GM12878 (cell line): ENCODE results near the gene SNX8. TPM values are rescaled to one million over a fixed set of nuclear protein-coding genes. Genes with fewer than 3 reads are reported as not detected.

ENCODE experiments used
- ATAC-seq: fragments of 200-7000 bp; cut with Tn5 transposase; 3 replicates; pipeline ENCODE4 v1.9.1; 2020; ENCODE audit warnings: mild to moderate bottlenecking, moderate library complexity
- BruUV-seq: library from RNA; stranded (reverse); fragments of 400-500 nt; replicated peaks from 2 replicates; lab custom pipeline; 2021; lab: Mats Ljungman, UMichigan
- CTCF ChIA-PET: fragments of 300-600 bp; sonication (Branson Sonifier 250); formaldehyde crosslinking; extraction: SDS; loops from one replicate; lab custom pipeline; 2021; ENCODE audit warnings: inconsistent platforms; lab: Yijun Ruan, JAX
- POLR2A ChIA-PET: fragments of 350-600 bp; formaldehyde crosslinking; extraction: SDS; loops from one replicate; lab custom pipeline; 2021; ENCODE audit warnings: inconsistent platforms; lab: Charles Lee
- RAD21 ChIA-PET: fragments of 300-600 bp; sonication (Branson Sonifier 250); formaldehyde crosslinking; loops from one replicate; lab custom pipeline; 2023; ENCODE audit warnings: antibody characterized with exemption; ENCODE audit not compliant: unreplicated experiment; lab: Charles Lee
- SMC1A ChIA-PET: fragments of 300-600 bp; sonication (Branson Sonifier 250); formaldehyde crosslinking; loops from one replicate; lab custom pipeline; 2023; ENCODE audit not compliant: unreplicated experiment, uncharacterized antibody; lab: Charles Lee
- DNase-seq: peaks from one replicate; pipeline ENCODE4 v3.0.0-alpha.2; 2011; ENCODE audit warnings: low read depth, low spot score
- FAIRE-seq: peaks from 3 replicates; lab custom pipeline; 2011; peaks lifted over from hg19 to GRCh38; lab: Jason Lieb, UNC
- H2AFZ ChIP-seq: 2 replicates; pipeline ENCODE4 v1.6.0; 2011; ENCODE audit warnings: low read depth, low read length, control low read depth; ENCODE audit not compliant: control insufficient read depth
- H3K27ac ChIP-seq: 2 replicates; pipeline ENCODE4 v1.5.1; 2011; ENCODE audit warnings: control low read depth; ENCODE audit not compliant: control insufficient read depth, insufficient read depth
- H3K27me3 ChIP-seq, 2 experiments: replicated peaks in 1 of 2; 2 replicates each; pipeline versions ENCODE4 v1.6.0 to v1.6.1; 2011; ENCODE audit warnings: low read length in 1 of 2; ENCODE audit not compliant: control insufficient read depth in 2 of 2, insufficient read depth in 2 of 2
- H3K36me3 ChIP-seq, 2 experiments: 2 replicates each; pipeline ENCODE4 v1.5.1; 2011; ENCODE audit warnings: low read length in 1 of 2; ENCODE audit not compliant: control insufficient read depth in 2 of 2, insufficient read depth in 2 of 2
- H3K4me1 ChIP-seq: 2 replicates; pipeline ENCODE4 v1.6.1; 2011; ENCODE audit warnings: mild to moderate bottlenecking, low read length, moderate library complexity, mixed read lengths; ENCODE audit not compliant: control insufficient read depth, insufficient read depth
- H3K4me2 ChIP-seq: 2 replicates; pipeline ENCODE4 v1.6.0; 2011; ENCODE audit warnings: control low read depth; ENCODE audit not compliant: control insufficient read depth, insufficient read depth
- H3K4me3 ChIP-seq: fragments of 200-600 bp; sonication (generic); 2 replicates; pipeline ENCODE4 v1.5.1; 2016
- H3K79me2 ChIP-seq: 2 replicates; pipeline ENCODE4 v1.6.0; 2011; ENCODE audit warnings: low read length; ENCODE audit not compliant: control insufficient read depth, insufficient read depth
- H3K9ac ChIP-seq: 2 replicates; pipeline ENCODE4 v1.8.0; 2011; ENCODE audit warnings: low read length, control low read depth, mixed read lengths; ENCODE audit not compliant: control insufficient read depth, insufficient read depth
- H3K9me3 ChIP-seq: replicated peaks from 3 replicates; pipeline ENCODE4 v1.5.1; 2011; ENCODE audit warnings: mild to moderate bottlenecking, low read length; ENCODE audit not compliant: control insufficient read depth, insufficient read depth
- H4K20me1 ChIP-seq: 2 replicates; pipeline ENCODE4 v1.6.0; 2011; ENCODE audit not compliant: control insufficient read depth, insufficient read depth
- CBFB ChIP-seq: IDR thresholded peaks from 2 replicates; pipeline ENCODE4 v1.6.1; 2016; ENCODE audit warnings: antibody characterized with exemption, low read depth
- CEBPB ChIP-seq, 2 experiments: fragments of 150-350 bp in 1 of 2; IDR thresholded peaks; 2 replicates each; pipeline ENCODE4 v1.6.1; 2012 to 2014; ENCODE audit warnings: low read depth in 2 of 2, low read length in 2 of 2, borderline replicate concordance in 1 of 2, inconsistent platforms in 1 of 2
- IKZF2 ChIP-seq, 2 experiments: fragments of 450-650 bp; IDR thresholded peaks; 2 replicates each; pipeline ENCODE4 v1.6.1; 2017; ENCODE audit warnings: mild to moderate bottlenecking in 2 of 2, moderate library complexity in 2 of 2
- MEF2A ChIP-seq: IDR thresholded peaks from 2 replicates; pipeline ENCODE4 v1.6.1; 2011; ENCODE audit warnings: low read depth, mild to moderate bottlenecking, low read length, moderate library complexity; ENCODE audit not compliant: insufficient read depth
- PML ChIP-seq: IDR thresholded peaks from 2 replicates; pipeline ENCODE4 v1.6.1; 2012; ENCODE audit warnings: low read length, inconsistent platforms
- RAD51 ChIP-seq: fragments of 450-650 bp; IDR thresholded peaks from 2 replicates; pipeline ENCODE4 v1.6.1; 2016; ENCODE audit warnings: moderate library complexity, mild to moderate bottlenecking, inconsistent platforms
- TCF7 ChIP-seq: IDR thresholded peaks from 2 replicates; pipeline ENCODE4 v1.6.1; 2014; ENCODE audit warnings: antibody characterized with exemption, borderline replicate concordance
- WGBS: methylation state at CpG from one replicate; pipeline ENCODE4 v1.1.6; 2016; ENCODE audit warnings: low lambda C conversion rate; ENCODE audit not compliant: insufficient replicate concordance, insufficient coverage; ENCODE audit errors: missing lambda C conversion rate; 5-methylcytosine and 5-hydroxymethylcytosine counted together
- in situ Hi-C: fragments of 300-500 bp; cut with MboI; formaldehyde crosslinking; loops from 9 replicates; pipeline ENCODE4 v1.14.3; 2018; ENCODE audit warnings: mixed read lengths
- intact Hi-C: fragments of 100-400 bp; cut with micrococcal nuclease; formaldehyde crosslinking; loops from one replicate; pipeline ENCODE4 v1.14.2; 2022; ENCODE audit not compliant: unreplicated experiment
- polyA plus RNA-seq, 11 experiments: library from polyadenylated mRNA; depleted of rRNA in 4 of 11; unstranded in 6 of 11; stranded (reverse) in 5 of 11; fragments of >200 nt; fragmentation: Nextera tagmentation in 4 of 11; fragmentation: Illumina TruSeq in 1 of 11; extraction: Ambion mirVana in 4 of 11; extraction: Trizol in 1 of 11; gene quantifications; 1 replicate in 1 of 11; 2 replicates in 10 of 11; pipeline versions ENCODE4 v1.2.1 to v1.2.3, GENCODE V29; 2011 to 2016; ENCODE audit warnings: inconsistent platforms in 2 of 11, missing spikeins in 2 of 11, low read depth in 1 of 11
- total RNA-seq, 4 experiments: library from RNA; depleted of rRNA in 3 of 4; stranded (reverse); fragments of >200 nt in 3 of 4; fragmentation: Illumina TruSeq in 1 of 4; extraction: Trizol in 1 of 4; gene quantifications; 2 replicates each; pipeline versions ENCODE4 v1.2.1 to v1.2.3, GENCODE V29; 2013 to 2021
- TF ChIP-seq, protein P1 (sequence below): fragments of 450-650 bp; IDR thresholded peaks from 2 replicates; pipeline ENCODE4 v1.6.1; 2017; ENCODE audit warnings: borderline replicate concordance
- TF ChIP-seq, protein P2 (sequence below): fragments of 450-650 bp; IDR thresholded peaks from 2 replicates; pipeline ENCODE4 v1.6.1; 2016; ENCODE audit warnings: mild to moderate bottlenecking

Gene SNX8
- total and polyA plus RNA-seq, 10 of the 15 experiments (the other 5 are each of a cell fraction or from before 2014, with no cell fraction given), result 6.4 to 210 (median 97.6) TPM

DNA sequence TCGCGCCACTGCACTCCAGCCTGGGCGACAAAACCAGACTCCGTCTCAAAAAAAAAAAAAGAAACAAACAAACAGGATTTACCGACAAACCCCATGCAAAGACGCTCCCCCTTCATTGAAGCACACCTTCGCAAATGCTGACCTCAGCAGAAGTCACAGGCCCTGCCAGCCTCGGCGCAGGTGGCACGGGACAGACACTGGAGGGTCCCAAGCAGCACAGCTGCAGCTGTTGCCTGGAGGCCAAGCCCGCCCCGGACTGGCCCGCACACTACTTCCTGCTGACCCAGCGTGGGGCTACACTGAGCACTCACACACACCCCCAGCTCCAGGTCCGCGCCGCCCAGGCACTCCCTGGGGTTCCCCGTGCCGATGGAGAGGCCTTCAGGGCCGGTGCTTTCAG, 31.2 kb downstream of the SNX8 start:
- ChIA-PET POLR2A (no interaction called here), RAD21 (no interaction called here), CTCF (no interaction called here), SMC1A (interaction anchor here (1.7 kb wide), 1 partner anchor 46 kb away, joined by 4 read pairs; no protein-coding TSS in a partner anchor)
- Histone ChIP-seq H3K4me2 (no peak overlapping the region), H4K20me1 (no peaks in the 10 kb centered on the region; the same call in 1 of the 2 replicates), H3K9me3 (no peaks in the 10 kb centered on the region), H3K9ac (no peak overlapping the region), H2AFZ (no peak overlapping the region), H3K27ac (no peak overlapping the region), H3K4me3 (no peak overlapping the region), H3K27me3 (no peaks in the 10 kb centered on the region), H3K4me1 (peaks cover 5% of the 10 kb centered on the region), H3K36me3 (peaks cover 0 to 3% of the 10 kb centered on the region in 2 experiments; a peak in 2 of 4 replicates), H3K79me2 (peaks cover 36% of the 10 kb centered on the region)
- DNase-seq (no peak), FAIRE-seq (no peak), ATAC-seq (no peak)
- TF ChIP-seq PML (no peak), MEF2A (no peak), TCF7 (no peak), CBFB (no peak), IKZF2 (IDR thresholded peaks at IDR 0.05) (no peak), RAD51 (no peak), CEBPB (IDR thresholded peaks at IDR 0.05; ENCODE audit: borderline replicate concordance in 1 of 2, low read depth in 2 of 2, low read length in 2 of 2) (no peak)
- TF ChIP-seq, protein P1, sequence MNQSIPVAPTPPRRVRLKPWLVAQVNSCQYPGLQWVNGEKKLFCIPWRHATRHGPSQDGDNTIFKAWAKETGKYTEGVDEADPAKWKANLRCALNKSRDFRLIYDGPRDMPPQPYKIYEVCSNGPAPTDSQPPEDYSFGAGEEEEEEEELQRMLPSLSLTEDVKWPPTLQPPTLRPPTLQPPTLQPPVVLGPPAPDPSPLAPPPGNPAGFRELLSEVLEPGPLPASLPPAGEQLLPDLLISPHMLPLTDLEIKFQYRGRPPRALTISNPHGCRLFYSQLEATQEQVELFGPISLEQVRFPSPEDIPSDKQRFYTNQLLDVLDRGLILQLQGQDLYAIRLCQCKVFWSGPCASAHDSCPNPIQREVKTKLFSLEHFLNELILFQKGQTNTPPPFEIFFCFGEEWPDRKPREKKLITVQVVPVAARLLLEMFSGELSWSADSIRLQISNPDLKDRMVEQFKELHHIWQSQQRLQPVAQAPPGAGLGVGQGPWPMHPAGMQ, result no peak
- TF ChIP-seq, protein P2, sequence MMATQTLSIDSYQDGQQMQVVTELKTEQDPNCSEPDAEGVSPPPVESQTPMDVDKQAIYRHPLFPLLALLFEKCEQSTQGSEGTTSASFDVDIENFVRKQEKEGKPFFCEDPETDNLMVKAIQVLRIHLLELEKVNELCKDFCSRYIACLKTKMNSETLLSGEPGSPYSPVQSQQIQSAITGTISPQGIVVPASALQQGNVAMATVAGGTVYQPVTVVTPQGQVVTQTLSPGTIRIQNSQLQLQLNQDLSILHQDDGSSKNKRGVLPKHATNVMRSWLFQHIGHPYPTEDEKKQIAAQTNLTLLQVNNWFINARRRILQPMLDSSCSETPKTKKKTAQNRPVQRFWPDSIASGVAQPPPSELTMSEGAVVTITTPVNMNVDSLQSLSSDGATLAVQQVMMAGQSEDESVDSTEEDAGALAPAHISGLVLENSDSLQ, result no peak
- WGBS, result 94% methylated on average over 16 of the region's 20 CpGs
- intact Hi-C loops (no loop called here), in situ Hi-C loops (no loop called here)
- BruUV-seq, result no TSS peak
